GM23248 (cell line): ENCODE measurements around the gene UNC93A.
"Not testable (repeated sequence)": the region's sequence is repeated elsewhere in the genome, so short reads cannot be mapped to it uniquely, and the experiment has no call there.

Source experiments
- EZH2 ChIP-seq: fragments of 200-600 bp; sonication (generic); IDR thresholded peaks from 2 replicates; pipeline ENCODE4 v1.6.1; 2018; ENCODE audit warnings: antibody characterized with exemption, mild to moderate bottlenecking; ENCODE audit not compliant: insufficient read depth, poor library complexity, severe bottlenecking
- EZH2phosphoT487 ChIP-seq: fragments of 200-600 bp; sonication (generic); IDR thresholded peaks from 2 replicates; pipeline ENCODE4 v1.6.1; 2018; ENCODE audit warnings: antibody characterized with exemption, moderate library complexity, mild to moderate bottlenecking, low read depth; ENCODE audit not compliant: insufficient read depth

- TF ChIP-seq EZH2, EZH2phosphoT487: not testable (repeated sequence)
Measured at GRCh38 chr6:167242135-167242506, 49.0 kb upstream of the UNC93A start.
